Choroid plexus epithelial cell (primary cell): ENCODE measurements around the gene SPACDR.
"Not testable (repeated sequence)": the region's sequence is repeated elsewhere in the genome, so short reads cannot be mapped to it uniquely, and the experiment has no call there.

Experiments
- DNase-seq: peaks from one replicate; pipeline ENCODE4 v3.0.0-alpha.2; 2010; ENCODE audit warnings: low read depth
- H3K4me3 ChIP-seq: 2 replicates; pipeline ENCODE4 v1.5.1; 2011; ENCODE audit warnings: low read depth, mild to moderate bottlenecking, control low read depth, low read length, moderate library complexity
- CTCF ChIP-seq: conservative IDR thresholded peaks from 2 replicates; pipeline ENCODE4 v1.5.1; 2011; ENCODE audit warnings: low read depth, mild to moderate bottlenecking, control low read depth, inconsistent platforms, low read length, moderate library complexity

SPACDR gene

GRCh38 chr7:100464210-100464660, at the start of gene SPACDR:
TSS of gene SPACDR (minus strand) at chr7:100464260. CDS start at chr7:100464025, 235 bp downstream.
- no peak for DNase-seq
- no peak within 1 kb of the TSS for H3K4me3 ChIP-seq
- TF ChIP-seq CTCF = no peak

GRCh38 chr7:100513212-100513810, 49.3 kb upstream of the SPACDR start:
- no peak overlapping the region for H3K4me3 ChIP-seq
- DNase-seq = no peak
- no peak for TF ChIP-seq CTCF

- DNase-seq = no peak
- no peak for TF ChIP-seq CTCF
- no peak overlapping the region for H3K4me3 ChIP-seq
Observed at GRCh38 chr7:100510437-100511239, 46.6 kb upstream of the SPACDR start.

- no peak for TF ChIP-seq CTCF
- peak; percentile 91 for DNase-seq
- no peak overlapping the region for H3K4me3 ChIP-seq
Observed at GRCh38 chr7:100509231-100509630, 45.2 kb upstream of the SPACDR start.

- H3K4me3 ChIP-seq = no peak overlapping the region
- no peak for TF ChIP-seq CTCF
- peak; percentile 22 for DNase-seq
Observed at GRCh38 chr7:100506356-100506923, 42.4 kb upstream of the SPACDR start.

- TF ChIP-seq CTCF = no peak
- H3K4me3 ChIP-seq = no peak overlapping the region
- DNase-seq = no peak
Observed at GRCh38 chr7:100504887-100505611, 41.0 kb upstream of the SPACDR start.

GRCh38 chr7:100504031-100504430, 40.0 kb upstream of the SPACDR start:
- DNase-seq, H3K4me3 ChIP-seq: not testable (repeated sequence)

- DNase-seq, H3K4me3 ChIP-seq: not testable (repeated sequence)
Observed at GRCh38 chr7:100500743-100501142, 36.7 kb upstream of the SPACDR start.
